Testis (tissue), 2 donors: ENCODE measurements around the gene FARS2.

Source experiments
- POLR2A ChIP-seq: fragments of 450-650 bp; IDR thresholded peaks from one replicate; pipeline ENCODE4 v1.6.1; 2017; ENCODE audit warnings: antibody characterized with exemption, mild to moderate bottlenecking, moderate library complexity
- TF ChIP-seq, protein P1 (sequence below), 3 experiments: fragments of 450-650 bp in 2 of 3; fragments of 200-600 bp in 1 of 3; sonication (generic) in 1 of 3; IDR thresholded peaks; one replicate each; pipeline ENCODE4 v1.5.1; 2016 to 2019; ENCODE audit warnings: antibody characterized with exemption in 3 of 3, mild to moderate bottlenecking in 2 of 3, moderate library complexity in 1 of 3

DNA sequence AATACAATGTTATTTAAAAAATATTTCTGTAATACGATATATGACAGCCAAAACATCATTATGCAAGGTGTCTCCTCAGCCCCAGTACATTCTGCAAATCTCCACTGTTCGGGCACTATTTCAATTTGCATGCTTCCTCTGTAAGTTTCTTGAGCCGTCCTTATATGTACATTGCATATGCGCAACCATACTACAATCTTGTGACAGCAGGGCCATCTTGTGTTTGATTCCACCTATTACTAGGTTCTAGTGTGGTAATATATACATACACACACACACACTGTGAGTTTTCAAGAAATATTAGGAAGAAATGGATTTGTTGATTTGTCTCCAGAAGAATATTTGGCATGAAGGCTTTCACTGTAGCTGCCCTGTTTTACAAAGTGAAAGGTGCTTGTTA lies 10.4 kb upstream of the FARS2 start:
- no peak for TF ChIP-seq POLR2A
- TF ChIP-seq, protein P1, sequence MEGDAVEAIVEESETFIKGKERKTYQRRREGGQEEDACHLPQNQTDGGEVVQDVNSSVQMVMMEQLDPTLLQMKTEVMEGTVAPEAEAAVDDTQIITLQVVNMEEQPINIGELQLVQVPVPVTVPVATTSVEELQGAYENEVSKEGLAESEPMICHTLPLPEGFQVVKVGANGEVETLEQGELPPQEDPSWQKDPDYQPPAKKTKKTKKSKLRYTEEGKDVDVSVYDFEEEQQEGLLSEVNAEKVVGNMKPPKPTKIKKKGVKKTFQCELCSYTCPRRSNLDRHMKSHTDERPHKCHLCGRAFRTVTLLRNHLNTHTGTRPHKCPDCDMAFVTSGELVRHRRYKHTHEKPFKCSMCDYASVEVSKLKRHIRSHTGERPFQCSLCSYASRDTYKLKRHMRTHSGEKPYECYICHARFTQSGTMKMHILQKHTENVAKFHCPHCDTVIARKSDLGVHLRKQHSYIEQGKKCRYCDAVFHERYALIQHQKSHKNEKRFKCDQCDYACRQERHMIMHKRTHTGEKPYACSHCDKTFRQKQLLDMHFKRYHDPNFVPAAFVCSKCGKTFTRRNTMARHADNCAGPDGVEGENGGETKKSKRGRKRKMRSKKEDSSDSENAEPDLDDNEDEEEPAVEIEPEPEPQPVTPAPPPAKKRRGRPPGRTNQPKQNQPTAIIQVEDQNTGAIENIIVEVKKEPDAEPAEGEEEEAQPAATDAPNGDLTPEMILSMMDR (IDR thresholded peaks at IDR 0.05) = no peak
